MM.1S (cell line): ENCODE results near the gene TMEM207.

Experiments used
- EZH2 ChIP-seq: fragments of 300-600 bp; sonication (generic); optimal IDR thresholded peaks from 2 replicates; pipeline ENCODE3; 2017; ENCODE audit warnings: low read depth, mild to moderate bottlenecking, antibody characterized with exemption, low read length, mixed read lengths
- EZH2phosphoT487 ChIP-seq: fragments of 300-600 bp; sonication (generic); IDR thresholded peaks from 2 replicates; pipeline ENCODE4 v1.6.1; 2018; ENCODE audit warnings: antibody characterized with exemption, low read length
- TF ChIP-seq, protein P1 (sequence below): fragments of 300-600 bp; sonication (generic); IDR thresholded peaks from 2 replicates; pipeline ENCODE4 v1.5.1; 2016; ENCODE audit warnings: antibody characterized with exemption, low read length, mixed read lengths

DNA sequence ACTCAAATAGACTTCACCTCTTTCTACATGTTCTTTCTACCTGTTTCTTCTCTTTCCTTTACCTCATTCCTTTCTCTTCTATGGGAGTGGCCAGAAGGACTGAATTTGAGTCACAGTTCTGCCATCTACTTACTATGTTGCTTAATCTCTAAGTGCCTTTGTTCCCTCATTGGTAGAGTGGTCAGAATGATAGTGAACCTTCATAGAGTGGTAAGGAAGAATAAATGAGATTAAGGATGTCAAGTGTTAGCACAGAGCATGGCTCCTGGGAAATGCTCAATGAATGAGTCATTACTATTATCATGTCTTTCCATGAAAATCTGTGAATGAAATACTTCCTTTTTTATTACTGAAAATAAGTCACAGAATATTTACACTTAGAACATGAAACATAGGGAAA is 17.5 kb downstream of the TMEM207 start:
- TF ChIP-seq, protein P1, sequence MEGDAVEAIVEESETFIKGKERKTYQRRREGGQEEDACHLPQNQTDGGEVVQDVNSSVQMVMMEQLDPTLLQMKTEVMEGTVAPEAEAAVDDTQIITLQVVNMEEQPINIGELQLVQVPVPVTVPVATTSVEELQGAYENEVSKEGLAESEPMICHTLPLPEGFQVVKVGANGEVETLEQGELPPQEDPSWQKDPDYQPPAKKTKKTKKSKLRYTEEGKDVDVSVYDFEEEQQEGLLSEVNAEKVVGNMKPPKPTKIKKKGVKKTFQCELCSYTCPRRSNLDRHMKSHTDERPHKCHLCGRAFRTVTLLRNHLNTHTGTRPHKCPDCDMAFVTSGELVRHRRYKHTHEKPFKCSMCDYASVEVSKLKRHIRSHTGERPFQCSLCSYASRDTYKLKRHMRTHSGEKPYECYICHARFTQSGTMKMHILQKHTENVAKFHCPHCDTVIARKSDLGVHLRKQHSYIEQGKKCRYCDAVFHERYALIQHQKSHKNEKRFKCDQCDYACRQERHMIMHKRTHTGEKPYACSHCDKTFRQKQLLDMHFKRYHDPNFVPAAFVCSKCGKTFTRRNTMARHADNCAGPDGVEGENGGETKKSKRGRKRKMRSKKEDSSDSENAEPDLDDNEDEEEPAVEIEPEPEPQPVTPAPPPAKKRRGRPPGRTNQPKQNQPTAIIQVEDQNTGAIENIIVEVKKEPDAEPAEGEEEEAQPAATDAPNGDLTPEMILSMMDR: no peak
- no peak for TF ChIP-seq EZH2phosphoT487
- no peak for TF ChIP-seq EZH2
